Fibroblast of lung (primary cell): Measurements from ENCODE around the gene C3orf20. TPM values are rescaled to one million over a fixed set of nuclear protein-coding genes. Genes with fewer than 3 reads are reported as not detected.

Source experiments
- DNase-seq, 2 donors: peaks; one replicate each; pipeline versions ENCODE4 v3.0.0 to v3.0.0-alpha.2; 2010; ENCODE audit warnings: low read depth in 2 of 2
- H2AFZ ChIP-seq: 2 replicates; pipeline ENCODE4 v1.5.1; 2012; ENCODE audit warnings: low read length, control low read depth, inconsistent platforms
- H3K27ac ChIP-seq: 2 replicates; pipeline ENCODE4 v1.5.1; 2011; ENCODE audit warnings: low read length, control low read depth; ENCODE audit not compliant: insufficient read depth
- H3K27me3 ChIP-seq: 2 replicates; pipeline ENCODE4 v1.5.1; 2011; ENCODE audit warnings: mild to moderate bottlenecking, low read length; ENCODE audit not compliant: control insufficient read depth, insufficient read depth
- H3K36me3 ChIP-seq: 2 replicates; pipeline ENCODE4 v1.5.1; 2011; ENCODE audit warnings: low read length; ENCODE audit not compliant: control insufficient read depth, insufficient read depth
- H3K4me1 ChIP-seq: 2 replicates; pipeline ENCODE4 v1.5.1; 2011; ENCODE audit warnings: low read length; ENCODE audit not compliant: control insufficient read depth, insufficient read depth; ENCODE audit errors: extremely low read depth
- H3K4me2 ChIP-seq: 2 replicates; pipeline ENCODE4 v1.5.1; 2011; ENCODE audit warnings: low read length, control low read depth; ENCODE audit not compliant: insufficient read depth; ENCODE audit errors: extremely low read depth
- H3K4me3 ChIP-seq, 4 experiments: fragments of 200-600 bp in 1 of 4; sonication (generic) in 1 of 4; replicated peaks in 1 of 4; 2 replicates each; pipeline ENCODE4 v1.5.1; 2011 to 2016; ENCODE audit warnings: low read length in 4 of 4, low read depth in 3 of 4, mild to moderate bottlenecking in 3 of 4, control low read depth in 2 of 4, inconsistent platforms in 1 of 4, mixed read lengths in 1 of 4; ENCODE audit not compliant: insufficient read depth in 1 of 4; ENCODE audit errors: control extremely low read depth in 1 of 4
- H3K79me2 ChIP-seq: 2 replicates; pipeline ENCODE4 v1.5.1; 2012; ENCODE audit warnings: mild to moderate bottlenecking, low read length, inconsistent platforms; ENCODE audit not compliant: control insufficient read depth, insufficient read depth
- H3K9ac ChIP-seq: 2 replicates; pipeline ENCODE4 v1.5.1; 2011; ENCODE audit warnings: mild to moderate bottlenecking, low read length, control low read depth; ENCODE audit not compliant: insufficient read depth
- H3K9me3 ChIP-seq: 2 replicates; pipeline ENCODE4 v1.5.1; 2012; ENCODE audit warnings: low read depth, low read length; ENCODE audit not compliant: control insufficient read depth, insufficient read depth
- H4K20me1 ChIP-seq: 2 replicates; pipeline ENCODE4 v1.5.1; 2011; ENCODE audit warnings: low read length; ENCODE audit not compliant: control insufficient read depth, insufficient read depth; ENCODE audit errors: extremely low read depth
- CTCF ChIP-seq, 2 donors: IDR thresholded peaks in 1 of 2; conservative IDR thresholded peaks in 1 of 2; 1 replicate in 1 of 2; 2 replicates in 1 of 2; pipeline ENCODE4 v1.5.1; 2011 to 2012; ENCODE audit warnings: low read length in 2 of 2, control low read depth in 1 of 2, inconsistent platforms in 1 of 2, low read depth in 1 of 2, mild to moderate bottlenecking in 1 of 2
- EZH2 ChIP-seq: IDR thresholded peaks from 2 replicates; pipeline ENCODE4 v1.5.1; 2012; ENCODE audit warnings: low read length, control low read depth, mild to moderate bottlenecking; ENCODE audit errors: missing control alignments
- polyA plus RNA-seq, 2 donors: library from polyadenylated mRNA; depleted of rRNA in 1 of 2; stranded (reverse) in 1 of 2; unstranded in 1 of 2; fragments of >200 nt; gene quantifications; 2 replicates each; pipeline ENCODE4 v1.2.1, GENCODE V29; 2011 to 2012; ENCODE audit warnings: missing spikeins in 1 of 2
- total RNA-seq: library from RNA; depleted of rRNA; stranded (reverse); fragments of >200 nt; gene quantifications from 2 replicates; pipeline ENCODE4 v1.2.1, GENCODE V29; 2014

C3orf20 gene
- total and polyA plus RNA-seq, 2 donors (not counting 1 experiment from before 2014, with no cell fraction given) = not detected

- Histone ChIP-seq H3K36me3 (no peaks in the 10 kb centered on the region), H3K27ac (no peak within 1 kb of the TSS), H3K79me2 (no peaks in the 10 kb centered on the region), H3K4me2 (no peak within 1 kb of the TSS), H3K9ac (no peak within 1 kb of the TSS), H3K4me3 (no peak within 1 kb of the TSS), H3K4me1 (no peaks in the 10 kb centered on the region), H2AFZ (no peak within 1 kb of the TSS), H3K9me3 (no peaks in the 10 kb centered on the region), H3K27me3 (no peaks in the 10 kb centered on the region), H4K20me1 (no peaks in the 10 kb centered on the region)
- no peak for DNase-seq
- TF ChIP-seq CTCF (conservative IDR thresholded peaks at IDR 0.05 in 1 of 2, IDR thresholded peaks at IDR 0.05 in 1 of 2; ENCODE audit: low read depth in 1 of 2, low read length in 2 of 2) = no peak
- no peak for TF ChIP-seq EZH2
Observed at GRCh38 chr3:14818804-14819500, 144.0 kb downstream of the C3orf20 start, which contains the start of gene FGD5. Gene FGD5 (plus strand): TSS chr3:14818962. CDS start chr3:14819072, 110 bp downstream.

GRCh38 chr3:14819671-14820070 is 144.7 kb downstream of the C3orf20 start:
- H3K4me2 ChIP-seq = no peak overlapping the region
- no peak overlapping the region for H3K9ac ChIP-seq
- no peaks in the 10 kb centered on the region for H3K36me3 ChIP-seq
- H2AFZ ChIP-seq = no peak overlapping the region
- H3K27me3 ChIP-seq = no peaks in the 10 kb centered on the region
- DNase-seq = no peak
- H3K9me3 ChIP-seq = no peaks in the 10 kb centered on the region
- TF ChIP-seq EZH2 = no peak
- TF ChIP-seq CTCF (conservative IDR thresholded peaks at IDR 0.05 in 1 of 2, IDR thresholded peaks at IDR 0.05 in 1 of 2; ENCODE audit: low read depth in 1 of 2, low read length in 2 of 2) = no peak
- H3K4me3 ChIP-seq = no peak overlapping the region
- H3K4me1 ChIP-seq = no peaks in the 10 kb centered on the region
- H3K79me2 ChIP-seq = no peaks in the 10 kb centered on the region
- H4K20me1 ChIP-seq = no peaks in the 10 kb centered on the region
- no peak overlapping the region for H3K27ac ChIP-seq

- no peak overlapping the region for H2AFZ ChIP-seq
- H3K4me1 ChIP-seq = no peaks in the 10 kb centered on the region
- no peaks in the 10 kb centered on the region for H3K9me3 ChIP-seq
- no peak overlapping the region for H3K4me3 ChIP-seq
- no peak overlapping the region for H3K27ac ChIP-seq
- DNase-seq = no peak
- no peaks in the 10 kb centered on the region for H3K79me2 ChIP-seq
- no peaks in the 10 kb centered on the region for H4K20me1 ChIP-seq
- no peak overlapping the region for H3K4me2 ChIP-seq
- no peaks in the 10 kb centered on the region for H3K27me3 ChIP-seq
- TF ChIP-seq EZH2 (no peak), CTCF (conservative IDR thresholded peaks at IDR 0.05 in 1 of 2, IDR thresholded peaks at IDR 0.05 in 1 of 2; ENCODE audit: low read depth in 1 of 2, low read length in 2 of 2) (no peak)
- no peak overlapping the region for H3K9ac ChIP-seq
- no peaks in the 10 kb centered on the region for H3K36me3 ChIP-seq
Observed at GRCh38 chr3:14820156-14820555, 145.2 kb downstream of the C3orf20 start.
